DOHH2 (cell line): ENCODE data around the gene RUSF1.
"Not testable (repeated sequence)": the region's sequence is repeated elsewhere in the genome, so short reads cannot be mapped to it uniquely, and the experiment has no call there.

Experiments
- H3F3A ChIP-seq: fragments of 200-600 bp; sonication (generic), shearing (Covaris generic); 2 replicates; pipeline ENCODE4 v1.6.0; 2016; ENCODE audit warnings: antibody characterized with exemption, mild to moderate bottlenecking; ENCODE audit not compliant: control insufficient read depth, insufficient read depth
- H3K27ac ChIP-seq: fragments of 200-600 bp; sonication (generic); 2 replicates; pipeline ENCODE4 v1.5.1; 2014; ENCODE audit warnings: low read depth, mild to moderate bottlenecking, low read length, moderate library complexity
- H3K27me3 ChIP-seq: fragments of 200-600 bp; sonication (generic); 2 replicates; pipeline ENCODE4 v1.6.1; 2014; ENCODE audit warnings: mild to moderate bottlenecking, low read length, mixed read lengths; ENCODE audit not compliant: control insufficient read depth
- H3K36me3 ChIP-seq: fragments of 200-600 bp; sonication (generic); 2 replicates; pipeline ENCODE4 v1.6.1; 2014; ENCODE audit warnings: mild to moderate bottlenecking, low read length, moderate library complexity, mixed read lengths; ENCODE audit not compliant: control insufficient read depth
- H3K4me1 ChIP-seq: fragments of 200-600 bp; sonication (generic); 2 replicates; pipeline ENCODE4 v1.6.1; 2014; ENCODE audit warnings: mild to moderate bottlenecking, low read length, mixed read lengths; ENCODE audit not compliant: control insufficient read depth
- H3K4me2 ChIP-seq: fragments of 200-600 bp; sonication (generic); 2 replicates; pipeline ENCODE4 v1.6.0; 2014; ENCODE audit warnings: mild to moderate bottlenecking, low read length, moderate library complexity
- H3K4me3 ChIP-seq: fragments of 200-600 bp; sonication (generic); 2 replicates; pipeline ENCODE4 v1.5.1; 2014; ENCODE audit warnings: mild to moderate bottlenecking, low read length, mixed read lengths
- H3K79me2 ChIP-seq: fragments of 200-600 bp; sonication (generic); 2 replicates; pipeline ENCODE4 v1.6.1; 2014; ENCODE audit warnings: mild to moderate bottlenecking, low read length, mixed read lengths; ENCODE audit not compliant: control insufficient read depth
- H3K9me2 ChIP-seq: fragments of 200-600 bp; sonication (generic); replicated peaks from 2 replicates; pipeline ENCODE4 v1.6.1; 2014; ENCODE audit warnings: mild to moderate bottlenecking, low read length, mixed read lengths; ENCODE audit not compliant: control insufficient read depth
- H3K9me3 ChIP-seq: fragments of 200-600 bp; sonication (generic); 2 replicates; pipeline ENCODE4 v1.6.1; 2014; ENCODE audit warnings: antibody characterized with exemption, low read length, mixed read lengths; ENCODE audit not compliant: control insufficient read depth, insufficient read depth
- H4K20me1 ChIP-seq: fragments of 200-600 bp; sonication (generic); 2 replicates; pipeline ENCODE4 v1.6.0; 2014; ENCODE audit warnings: low read depth, mild to moderate bottlenecking, antibody characterized with exemption, low read length, moderate library complexity; ENCODE audit not compliant: control insufficient read depth, insufficient read depth
- CTCF ChIP-seq: fragments of 200-600 bp; sonication (generic); IDR thresholded peaks from one replicate; pipeline ENCODE4 v1.5.1; 2014; ENCODE audit warnings: antibody characterized with exemption, mild to moderate bottlenecking, low read depth, low read length; ENCODE audit not compliant: poor library complexity, severe bottlenecking
- EZH2phosphoT487 ChIP-seq: fragments of 200-600 bp; sonication (generic); IDR thresholded peaks from 2 replicates; pipeline ENCODE4 v1.6.1; 2017; ENCODE audit warnings: borderline replicate concordance, mild to moderate bottlenecking, antibody characterized with exemption, low read length, moderate library complexity, mixed read lengths

Gene RUSF1

GRCh38 chr16:31485571-31485970, 22.6 kb downstream of the RUSF1 start:
- no peak overlapping the region for H3K27ac ChIP-seq
- H3K36me3 ChIP-seq: no peaks in the 10 kb centered on the region
- peaks cover 18% of the 10 kb centered on the region for H3K27me3 ChIP-seq
- no peak overlapping the region for H3K4me2 ChIP-seq
- no peaks in the 10 kb centered on the region for H3K79me2 ChIP-seq
- no peak overlapping the region for H3K4me3 ChIP-seq
- H3K9me3 ChIP-seq: no peaks in the 10 kb centered on the region
- no peaks in the 10 kb centered on the region for H3K9me2 ChIP-seq
- H3K4me1 ChIP-seq: peaks cover 7% of the 10 kb centered on the region
- no peak for TF ChIP-seq EZH2phosphoT487
- H3F3A ChIP-seq: no peaks in the 10 kb centered on the region
- no peaks in the 10 kb centered on the region for H4K20me1 ChIP-seq

GRCh38 chr16:31484491-31485171, 23.6 kb downstream of the RUSF1 start:
- no peak overlapping the region for H3K27ac ChIP-seq
- H3K36me3 ChIP-seq: no peaks in the 10 kb centered on the region
- H3K4me2 ChIP-seq: no peak overlapping the region
- no peak overlapping the region for H3K4me3 ChIP-seq
- no peaks in the 10 kb centered on the region for H4K20me1 ChIP-seq
- H3K27me3 ChIP-seq: peaks cover 20% of the 10 kb centered on the region
- peaks cover 7% of the 10 kb centered on the region for H3K4me1 ChIP-seq
- H3K79me2 ChIP-seq: no peaks in the 10 kb centered on the region
- no peaks in the 10 kb centered on the region for H3F3A ChIP-seq
- H3K9me3 ChIP-seq: no peaks in the 10 kb centered on the region
- TF ChIP-seq EZH2phosphoT487: no peak
- no peak for TF ChIP-seq CTCF
- H3K9me2 ChIP-seq: no peaks in the 10 kb centered on the region

DNA sequence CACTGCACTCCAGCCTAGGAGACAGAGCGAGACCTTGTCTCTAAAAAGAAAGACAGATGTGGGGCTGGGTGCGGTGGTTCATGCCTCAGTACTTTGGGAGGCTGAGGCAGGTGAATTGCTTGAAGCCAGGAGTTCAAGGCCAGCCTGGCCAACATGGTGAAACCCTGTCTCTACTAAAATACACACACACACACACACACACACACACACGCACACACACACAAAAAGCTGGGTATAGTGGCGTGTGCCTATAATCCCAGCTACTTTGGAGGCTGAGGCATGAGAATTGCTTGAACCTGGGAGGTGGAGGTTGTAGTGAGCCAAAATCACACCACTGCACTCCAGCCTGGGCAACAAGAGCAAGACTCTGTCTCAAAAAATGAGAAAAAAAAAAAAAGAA, 24.1 kb downstream of the RUSF1 start:
- H3K4me3 ChIP-seq, H3K4me2 ChIP-seq: not testable (repeated sequence)

GRCh38 chr16:31483081-31483480, 25.1 kb downstream of the RUSF1 start, which contains the start of gene SLC5A2:
TSS of gene SLC5A2 (plus strand) at chr16:31483123. CDS start at chr16:31483137, 14 bp downstream.
- Histone ChIP-seq H3K4me1 (peaks cover 7% of the 10 kb centered on the region), H4K20me1 (no peaks in the 10 kb centered on the region), H3K27me3 (peaks cover 25% of the 10 kb centered on the region), H3K27ac (no peak within 1 kb of the TSS), H3K4me2 (no peak within 1 kb of the TSS), H3K4me3 (no peak within 1 kb of the TSS), H3F3A (no peaks in the 10 kb centered on the region), H3K9me3 (no peaks in the 10 kb centered on the region), H3K79me2 (no peaks in the 10 kb centered on the region), H3K36me3 (no peaks in the 10 kb centered on the region), H3K9me2 (no peaks in the 10 kb centered on the region)
- no peak for TF ChIP-seq CTCF
- no peak for TF ChIP-seq EZH2phosphoT487

More for the DNA sequence above, 24.1 kb downstream of the RUSF1 start:
- H3K36me3 ChIP-seq, H3K9me2 ChIP-seq, H3K4me1 ChIP-seq, H3K9me3 ChIP-seq, H4K20me1 ChIP-seq, H3K79me2 ChIP-seq, H3K27ac ChIP-seq, H3F3A ChIP-seq: not testable (repeated sequence)
- H3K27me3 ChIP-seq: peaks cover 21% of the 10 kb centered on the region
